A673 (cell line): ENCODE results near the gene CCDC86.

ENCODE experiments used
- CTCF ChIP-seq: fragments of 300-800, 200-600 bp; sonication (generic); conservative IDR thresholded peaks from 2 replicates; pipeline ENCODE4 v1.5.1; 2017; ENCODE audit warnings: low read depth, mild to moderate bottlenecking, antibody characterized with exemption, low read length, moderate library complexity, mixed read lengths
- EZH2 ChIP-seq: fragments of 200-600 bp; sonication (generic); IDR thresholded peaks from 2 replicates; pipeline ENCODE4 v1.6.1; 2017; ENCODE audit warnings: borderline replicate concordance, low read depth, mild to moderate bottlenecking, mixed read lengths, antibody characterized with exemption, low read length; ENCODE audit not compliant: poor library complexity, severe bottlenecking

GRCh38 chr11:60810151-60810550, 31.8 kb upstream of the CCDC86 start:
- TF ChIP-seq CTCF (no peak), EZH2 (no peak)
